Epithelial cell of esophagus (primary cell): ENCODE results near the gene CAPN10.

Experiments
- DNase-seq: peaks from one replicate; pipeline ENCODE4 v3.0.0; 2010; ENCODE audit warnings: low read depth
- H3K4me3 ChIP-seq: 2 replicates; pipeline ENCODE4 v1.5.1; 2011; ENCODE audit warnings: mild to moderate bottlenecking, low read length, control low read depth
- TF ChIP-seq, protein P1 (sequence below): IDR thresholded peaks from 2 replicates; pipeline ENCODE4 v1.5.1; 2011; ENCODE audit warnings: low read depth, mild to moderate bottlenecking, low read length, control low read depth, inconsistent platforms; ENCODE audit not compliant: insufficient read depth; ENCODE audit errors: missing control alignments

Gene CAPN10

DNA sequence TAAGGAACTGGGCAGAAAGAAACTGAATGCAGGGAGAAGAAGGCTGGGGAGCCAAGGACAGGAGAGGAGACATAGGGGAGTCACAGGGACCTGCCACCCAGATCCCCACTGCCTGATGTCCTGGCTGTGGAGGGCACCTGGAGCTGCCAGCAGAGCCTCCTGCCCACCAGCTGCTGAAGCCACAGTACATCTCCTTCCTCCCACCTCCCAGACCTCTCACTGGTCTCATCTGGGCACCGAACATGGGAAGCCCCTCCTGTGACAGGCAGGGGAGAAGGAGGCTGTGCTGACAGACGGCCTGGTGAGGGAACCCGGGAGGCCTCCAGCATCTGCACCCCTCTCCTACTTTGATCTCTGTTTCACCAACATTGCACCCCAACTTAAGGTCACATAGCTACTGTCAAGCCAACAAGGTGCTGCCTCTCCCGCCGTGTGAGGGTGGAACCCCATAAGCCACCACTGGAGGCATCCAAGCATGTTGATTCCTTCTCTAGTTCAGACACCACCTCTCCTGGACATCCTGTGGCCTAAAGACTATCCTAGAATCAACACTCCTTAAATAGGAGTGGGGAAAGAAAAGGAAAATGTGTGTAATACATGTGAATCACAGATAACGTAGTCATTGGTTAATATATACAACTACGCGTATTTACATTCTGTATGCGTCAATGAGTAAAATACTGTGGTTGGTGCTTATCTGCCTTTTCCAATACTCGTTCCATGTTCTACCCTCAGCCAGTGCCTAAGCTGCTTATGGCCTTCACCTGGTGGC is 21.8 kb upstream of the CAPN10 start:
- TF ChIP-seq, protein P1, sequence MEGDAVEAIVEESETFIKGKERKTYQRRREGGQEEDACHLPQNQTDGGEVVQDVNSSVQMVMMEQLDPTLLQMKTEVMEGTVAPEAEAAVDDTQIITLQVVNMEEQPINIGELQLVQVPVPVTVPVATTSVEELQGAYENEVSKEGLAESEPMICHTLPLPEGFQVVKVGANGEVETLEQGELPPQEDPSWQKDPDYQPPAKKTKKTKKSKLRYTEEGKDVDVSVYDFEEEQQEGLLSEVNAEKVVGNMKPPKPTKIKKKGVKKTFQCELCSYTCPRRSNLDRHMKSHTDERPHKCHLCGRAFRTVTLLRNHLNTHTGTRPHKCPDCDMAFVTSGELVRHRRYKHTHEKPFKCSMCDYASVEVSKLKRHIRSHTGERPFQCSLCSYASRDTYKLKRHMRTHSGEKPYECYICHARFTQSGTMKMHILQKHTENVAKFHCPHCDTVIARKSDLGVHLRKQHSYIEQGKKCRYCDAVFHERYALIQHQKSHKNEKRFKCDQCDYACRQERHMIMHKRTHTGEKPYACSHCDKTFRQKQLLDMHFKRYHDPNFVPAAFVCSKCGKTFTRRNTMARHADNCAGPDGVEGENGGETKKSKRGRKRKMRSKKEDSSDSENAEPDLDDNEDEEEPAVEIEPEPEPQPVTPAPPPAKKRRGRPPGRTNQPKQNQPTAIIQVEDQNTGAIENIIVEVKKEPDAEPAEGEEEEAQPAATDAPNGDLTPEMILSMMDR = no peak
- DNase-seq = no peak
- H3K4me3 ChIP-seq = no peak overlapping the region

DNA sequence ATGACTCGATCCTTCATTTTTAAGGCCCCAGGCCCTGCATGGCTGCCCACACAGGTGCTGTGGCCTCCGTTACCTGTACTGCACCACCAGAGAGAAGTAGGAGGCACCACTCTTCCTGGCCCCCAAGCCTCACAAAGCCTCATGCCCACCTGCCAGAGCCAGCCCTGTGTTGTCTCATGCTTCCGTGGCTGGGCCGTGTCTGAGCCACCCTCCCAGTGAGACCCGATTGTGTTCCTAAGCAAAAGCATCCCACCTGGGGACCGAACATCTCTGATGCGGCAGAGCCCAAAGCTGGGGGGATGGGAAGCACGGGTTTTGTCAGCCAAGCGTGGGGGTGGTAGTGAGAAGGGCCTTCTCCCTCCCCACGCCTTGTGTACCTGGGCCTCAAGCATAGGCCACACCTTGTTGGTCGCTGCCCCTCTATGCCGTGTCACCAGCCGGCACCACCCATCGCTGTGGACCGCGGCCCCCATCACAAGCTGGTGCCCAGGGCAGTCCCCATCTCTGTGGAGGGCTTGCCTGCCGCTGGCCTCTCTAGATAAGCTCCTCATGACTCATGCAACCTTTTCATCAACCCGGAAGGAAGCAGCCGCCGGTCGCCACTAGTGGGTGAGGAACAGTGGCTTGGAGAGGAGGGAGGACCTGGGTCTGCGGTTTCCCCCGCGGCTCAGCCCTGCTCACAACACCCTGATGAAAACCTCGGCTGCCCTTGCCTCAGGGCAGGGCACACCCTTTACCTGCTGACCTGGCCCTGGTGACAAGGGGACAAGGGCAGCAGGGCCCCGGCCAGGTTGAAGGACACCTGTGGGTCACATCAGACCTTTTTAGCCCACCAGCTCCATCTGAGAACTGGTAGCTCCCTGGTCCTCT is 21.0 kb upstream of the CAPN10 start:
- TF ChIP-seq, protein P1 = no peak
- peak overlapping the region; percentile 14 for H3K4me3 ChIP-seq
- DNase-seq = peak; percentile 73

DNA sequence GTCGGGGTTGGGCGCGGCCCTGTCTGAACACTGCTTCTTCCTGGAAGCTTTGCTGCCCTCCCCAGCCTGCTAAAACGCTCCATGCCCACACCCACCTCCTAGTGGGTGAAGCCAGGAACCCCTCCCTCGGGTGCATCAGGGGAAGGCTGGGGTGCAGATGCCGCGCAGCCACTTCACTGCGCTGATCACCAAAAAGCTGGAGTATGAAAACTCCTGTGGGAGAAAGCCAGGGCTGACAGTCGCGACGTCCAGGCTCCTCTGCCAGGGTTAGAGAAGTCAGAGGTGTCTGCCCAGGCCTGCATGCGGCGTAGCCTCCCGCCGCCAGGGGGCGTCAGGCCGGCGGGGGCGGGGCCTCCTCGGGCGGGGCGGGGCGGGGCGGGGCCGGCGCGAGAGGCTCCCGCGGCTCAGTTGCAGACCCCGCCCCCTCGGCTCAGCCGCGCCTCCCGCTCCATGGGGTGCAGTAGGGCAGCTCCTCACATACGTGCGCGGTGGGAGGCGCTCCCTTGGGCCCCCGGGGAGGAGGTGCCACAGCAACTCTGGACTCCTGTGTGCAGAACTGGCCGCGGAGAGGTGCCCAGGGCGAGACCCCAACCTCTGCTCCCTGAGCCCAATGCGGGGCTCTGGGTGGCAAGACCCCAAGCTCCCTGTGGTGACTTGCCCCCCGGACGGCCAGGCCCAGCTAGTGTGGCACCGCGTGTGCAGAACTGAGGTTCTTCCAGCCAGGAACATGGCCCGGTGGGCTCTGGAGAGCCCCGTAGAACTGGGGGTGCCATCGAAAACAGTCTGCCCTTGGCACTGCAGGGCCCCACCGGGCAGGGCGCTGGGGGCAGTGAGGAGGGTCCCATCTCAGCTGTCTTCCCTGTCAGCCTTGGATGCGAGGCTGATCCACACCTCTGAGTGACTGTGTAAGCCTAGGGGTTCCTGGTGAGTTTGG is 20.1 kb upstream of the CAPN10 start:
- peak; percentile 90 for DNase-seq
- H3K4me3 ChIP-seq = peak overlapping the region; percentile 59
- TF ChIP-seq, protein P1 = peak; percentile 68

DNA sequence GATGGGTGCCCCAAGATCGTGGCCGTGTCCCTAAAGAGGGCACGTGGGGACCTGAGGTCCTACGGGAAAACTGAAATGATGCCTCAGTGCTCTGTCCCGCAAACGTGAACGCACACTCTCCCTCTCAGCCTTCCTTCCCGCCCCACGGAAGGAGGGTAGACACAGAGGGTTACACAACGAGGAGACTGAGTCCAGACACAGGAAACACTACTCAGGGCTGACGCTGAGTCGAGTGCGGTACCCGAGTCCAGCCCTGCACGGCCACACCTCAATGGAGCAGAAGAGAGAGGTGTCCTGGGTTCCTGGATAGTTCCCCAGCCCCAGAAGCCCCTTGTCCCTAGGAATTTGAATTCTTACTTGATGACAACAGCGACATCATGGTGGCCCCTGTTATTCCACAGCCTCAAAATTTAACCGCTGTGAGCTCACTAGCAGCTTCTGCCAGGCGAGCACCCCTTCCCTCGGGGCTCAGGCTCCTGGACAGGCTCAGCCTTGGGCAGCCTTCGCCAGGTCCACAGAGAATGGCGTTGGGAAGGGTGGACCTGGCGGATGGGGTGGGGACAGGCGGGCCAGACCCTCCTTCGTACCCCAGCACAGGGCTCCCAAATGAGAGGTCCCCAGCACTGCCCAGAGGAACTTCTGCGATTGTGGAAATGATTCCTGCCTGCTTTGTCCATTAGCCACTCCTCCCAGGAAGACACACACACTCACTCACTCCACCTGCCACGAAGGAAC is 19.2 kb upstream of the CAPN10 start:
- peak overlapping the region; percentile 59 for H3K4me3 ChIP-seq
- DNase-seq = peak; percentile 33
- TF ChIP-seq, protein P1 = no peak

DNA sequence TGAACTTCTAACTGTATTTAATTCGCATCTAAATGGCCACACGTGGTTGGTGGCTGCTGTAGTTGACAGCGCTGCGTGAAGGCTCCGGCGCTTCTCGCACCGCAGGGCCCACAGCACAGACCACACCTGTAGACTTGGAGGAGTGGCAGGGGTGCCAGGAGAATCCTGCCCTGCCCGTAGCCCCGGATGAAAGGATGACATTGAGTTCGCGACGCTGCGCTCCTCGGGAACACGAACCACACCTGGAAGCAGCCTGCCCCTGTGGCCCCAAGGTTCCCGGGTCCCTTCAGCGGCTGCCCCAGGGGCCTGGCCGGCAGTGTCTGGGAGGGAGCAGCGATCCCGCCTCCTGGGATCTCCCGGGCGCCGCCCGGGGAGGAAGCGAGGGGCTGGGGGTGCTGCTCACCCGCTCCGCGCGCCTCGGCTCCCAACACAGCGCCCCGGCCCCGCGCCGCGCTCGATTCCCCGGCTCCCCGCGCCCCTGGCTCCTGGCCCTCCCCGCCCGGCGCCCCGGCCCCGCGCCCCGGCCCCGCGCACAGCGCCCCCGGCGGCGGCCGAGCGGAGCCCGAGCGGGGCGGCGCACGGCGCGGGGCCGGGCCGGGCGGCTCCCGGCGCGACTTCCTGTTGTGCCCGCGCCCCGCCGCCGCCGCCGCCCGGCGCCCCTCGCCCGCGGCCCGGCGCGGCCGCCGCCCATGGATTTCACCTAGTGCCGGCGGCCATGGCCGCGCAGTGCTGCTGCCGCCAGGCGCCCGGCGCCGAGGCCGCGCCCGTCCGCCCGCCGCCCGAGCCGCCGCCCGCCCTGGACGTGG is 18.5 kb upstream of the CAPN10 start, which contains the start of gene RNPEPL1:
TSS of gene RNPEPL1 (plus strand) at position 613 of the 806 bp plus-strand sequence. CDS start at position 716, 103 bp downstream.
- H3K4me3 ChIP-seq = peak within 1 kb of the TSS; percentile 59
- peak; percentile 59 for DNase-seq
- TF ChIP-seq, protein P1 = no peak
